ENCODE data around the gene MED28. TPM values are rescaled to one million over a fixed set of nuclear protein-coding genes. Genes with fewer than 3 reads are reported as not detected.

MED28 gene
- total and polyA plus RNA-seq, 2 of the 4 experiments (the other 2 are of a cell fraction): 8.8 to 9.3 TPM

DNA sequence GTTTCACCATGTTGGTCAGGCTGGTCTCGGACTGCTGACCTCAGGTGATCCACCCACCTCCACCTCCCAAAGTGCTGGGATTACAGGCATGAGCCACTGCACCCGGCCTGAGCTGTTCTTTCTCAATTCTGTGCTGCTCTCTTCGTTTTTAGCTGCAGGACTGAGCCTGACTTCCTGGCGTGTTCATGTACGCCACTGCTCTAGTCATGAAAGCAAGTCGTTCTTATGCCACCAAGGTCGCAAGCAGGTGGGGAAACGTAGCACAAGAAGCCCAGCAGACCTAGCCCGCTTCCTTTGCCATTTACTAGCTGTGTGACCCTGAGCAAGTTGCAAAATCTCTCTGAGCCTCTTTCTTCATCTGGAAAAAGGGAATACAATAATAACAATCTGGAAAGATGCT lies 43.4 kb downstream of the MED28 start:
- H2BK5ac ChIP-seq (ENCODE audit: low read depth, low read length, poor library complexity, severe bottlenecking): no peak overlapping the region
- intact Hi-C loops (cut with micrococcal nuclease): no loop called here
- no peaks in the 10 kb centered on the region for H3K9me3 ChIP-seq (ENCODE audit: control insufficient read depth, insufficient read depth, low read length)
- no peak overlapping the region for H3K4me3 ChIP-seq (ENCODE audit: insufficient read depth, low read depth, low read length)
- no peaks in the 10 kb centered on the region for H3K4me1 ChIP-seq (ENCODE audit: control insufficient read depth, insufficient read depth, low read length)
- no peak overlapping the region for H2AK5ac ChIP-seq (ENCODE audit: low read depth, low read length)
- H2BK120ac ChIP-seq (ENCODE audit: low read depth, low read length): no peak overlapping the region
- ChIA-PET POLR2A (ENCODE audit: unreplicated experiment) (no interaction called here), CTCF (no interaction called here)
- H2AK9ac ChIP-seq (replicated peaks; ENCODE audit: low read depth, low read length, poor library complexity): no peak overlapping the region
- BruUV-seq (replicated peaks): no TSS peak
- no peak overlapping the region for H4K91ac ChIP-seq (ENCODE audit: insufficient read depth, low read depth, low read length)
- no peaks in the 10 kb centered on the region for H3K79me1 ChIP-seq (ENCODE audit: low read depth in 1 of 2, low read length in 2 of 2)
- H3K4ac ChIP-seq (ENCODE audit: low read depth, low read length): no peak overlapping the region
- in situ Hi-C loops (cut with MboI; ENCODE audit: low sequenced_read_pairs): no loop called here
- H2BK15ac ChIP-seq (ENCODE audit: low read depth, low read length): no peak overlapping the region
- no peak overlapping the region for H3K56ac ChIP-seq (ENCODE audit: extremely low read depth, insufficient read depth, low read length)
- no peak overlapping the region for H3K4me2 ChIP-seq (ENCODE audit: low read depth, low read length)
- no peak overlapping the region for H3K27ac ChIP-seq (ENCODE audit: insufficient read depth, low read length)
- H2AFZ ChIP-seq (replicated peaks; ENCODE audit: low read length, poor library complexity): no peak overlapping the region
- no peaks in the 10 kb centered on the region for H3K9me1 ChIP-seq (ENCODE audit: insufficient read depth, low read length)
- TF ChIP-seq MAFK (IDR thresholded peaks at IDR 0.05; ENCODE audit: low read depth, low read length): no peak
- no peak for TF ChIP-seq MXI1 (IDR thresholded peaks at IDR 0.05; ENCODE audit: borderline replicate concordance, low read depth, low read length)
- TF ChIP-seq CEBPB (IDR thresholded peaks at IDR 0.05; ENCODE audit: low read depth, low read length): no peak
- no peak for TF ChIP-seq CTCF (conservative IDR thresholded peaks at IDR 0.05; ENCODE audit: low read depth, low read length)
- no peak for TF ChIP-seq MAZ (IDR thresholded peaks at IDR 0.05; ENCODE audit: borderline replicate concordance, low read depth, low read length)
- TF ChIP-seq RFX5 (IDR thresholded peaks at IDR 0.05; ENCODE audit: low read depth, low read length): no peak
- TF ChIP-seq USF2 (IDR thresholded peaks at IDR 0.05; ENCODE audit: low read depth, low read length): no peak
- TF ChIP-seq RAD21 (IDR thresholded peaks at IDR 0.05; ENCODE audit: low read length): no peak
- TF ChIP-seq NFE2L2 (IDR thresholded peaks at IDR 0.05; ENCODE audit: low read depth, low read length): no peak
- TF ChIP-seq, protein P1, sequence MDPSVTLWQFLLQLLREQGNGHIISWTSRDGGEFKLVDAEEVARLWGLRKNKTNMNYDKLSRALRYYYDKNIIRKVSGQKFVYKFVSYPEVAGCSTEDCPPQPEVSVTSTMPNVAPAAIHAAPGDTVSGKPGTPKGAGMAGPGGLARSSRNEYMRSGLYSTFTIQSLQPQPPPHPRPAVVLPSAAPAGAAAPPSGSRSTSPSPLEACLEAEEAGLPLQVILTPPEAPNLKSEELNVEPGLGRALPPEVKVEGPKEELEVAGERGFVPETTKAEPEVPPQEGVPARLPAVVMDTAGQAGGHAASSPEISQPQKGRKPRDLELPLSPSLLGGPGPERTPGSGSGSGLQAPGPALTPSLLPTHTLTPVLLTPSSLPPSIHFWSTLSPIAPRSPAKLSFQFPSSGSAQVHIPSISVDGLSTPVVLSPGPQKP (IDR thresholded peaks at IDR 0.05; ENCODE audit: borderline replicate concordance, low read depth, low read length): no peak
- TF ChIP-seq FOS (IDR thresholded peaks at IDR 0.05; ENCODE audit: low read depth, low read length): no peak
- TF ChIP-seq POLR2A (IDR thresholded peaks at IDR 0.05; ENCODE audit: low read depth, low read length): no peak
- no peak for TF ChIP-seq BHLHE40 (IDR thresholded peaks at IDR 0.05; ENCODE audit: low read depth, low read length)
- no peak for TF ChIP-seq CHD1 (IDR thresholded peaks at IDR 0.05; ENCODE audit: low read depth, low read length)
- no peak for TF ChIP-seq RCOR1 (IDR thresholded peaks at IDR 0.05; ENCODE audit: insufficient replicate concordance, low read length)
- no peak for TF ChIP-seq SMC3 (IDR thresholded peaks at IDR 0.05; ENCODE audit: low read depth, low read length)
- 38% methylated on average over 4 of the region's 9 CpGs; no CpG with 5 or more reads in 1 of the 2 experiments for WGBS, 2 experiments (ENCODE audit: extremely low coverage in 2 of 2, insufficient read length in 1 of 2)
- ATAC-seq (ENCODE audit: low read depth) (no peak), DNase-seq (no peak)
- no peak overlapping the region for H3K14ac ChIP-seq (replicated peaks; ENCODE audit: low read depth, low read length)
- peaks cover 6% of the 10 kb centered on the region for H3K27me3 ChIP-seq (ENCODE audit: control insufficient read depth, insufficient read depth, low read length)
- no peaks in the 10 kb centered on the region for H4K20me1 ChIP-seq (ENCODE audit: insufficient read depth, low read length)
- no peak overlapping the region for H3K9ac ChIP-seq (ENCODE audit: low read depth, low read length)
- H3K23ac ChIP-seq (ENCODE audit: low read depth, low read length): no peak overlapping the region
- no peak overlapping the region for H4K8ac ChIP-seq (ENCODE audit: low read depth in 2 of 2, low read length in 2 of 2)
- H4K5ac ChIP-seq (ENCODE audit: low read depth, low read length): no peak overlapping the region
- dilution Hi-C loops (cut with HindIII; ENCODE audit: low sequenced_read_pairs, unreplicated experiment): no loop called here
- H2BK20ac ChIP-seq (ENCODE audit: low read depth, low read length): no peak overlapping the region
- no peak overlapping the region for H3K18ac ChIP-seq (ENCODE audit: low read depth, low read length)
- H3K36me3 ChIP-seq (ENCODE audit: control insufficient read depth, insufficient read depth, low read length): no peaks in the 10 kb centered on the region
